Muscle of back (tissue), 11 donors: ENCODE data around the gene YIPF7. TPM values are rescaled to one million over a fixed set of nuclear protein-coding genes. Genes with fewer than 3 reads are reported as not detected.

Source experiments
- DNase-seq, 3 donors: peaks; one replicate each; pipeline versions ENCODE4 v3.0.0 to v3.0.0-alpha.2; 2013
- polyA plus RNA-seq, 10 donors: library from polyadenylated mRNA; unstranded; fragments of 120-200 nt; gene quantifications; one replicate each; pipeline ENCODE4 v1.2.1, GENCODE V29; 2013; ENCODE audit not compliant: insufficient read length in 10 of 10

Gene YIPF7
- polyA plus RNA-seq, 10 donors = 0.54 to 3.7 (median 1.8) TPM

- peak; percentile 43 to 89 (median 82) for DNase-seq
Observed at GRCh38 chr4:44623676-44624075, 27.7 kb downstream of the YIPF7 start.

- peak in 2 of 3 donors; percentile 58 to 64 for DNase-seq
Observed at GRCh38 chr4:44616621-44617020, 34.8 kb downstream of the YIPF7 start.

- DNase-seq = no peak
Observed at GRCh38 chr4:44583393-44583792, 68.0 kb downstream of the YIPF7 start.

GRCh38 chr4:44580231-44580630, 71.2 kb downstream of the YIPF7 start:
- no peak for DNase-seq

- DNase-seq = no peak
Observed at GRCh38 chr4:44578954-44579353, 72.5 kb downstream of the YIPF7 start.

Other genes starting within 250 kb of the YIPF7 start
- under 1 TPM; 0.10 to 0.69 (median 0.22) TPM for gene KCTD8, start 202.8 kb downstream of the YIPF7 start, polyA plus RNA-seq
- gene GUF1, start 26.8 kb upstream of the YIPF7 start, polyA plus RNA-seq = 10 to 100 TPM; 16.9 to 26.0 (median 21.7) TPM
- 10 to 100 TPM; 16.1 to 23.8 (median 20.6) TPM for gene GNPDA2, start 74.9 kb upstream of the YIPF7 start, polyA plus RNA-seq